Neuron (in vitro differentiated cells): ENCODE results near the gene RASL10A.

Experiments used
- H2AFZ ChIP-seq: one replicate; pipeline ENCODE4 v1.6.1; 2013; ENCODE audit warnings: low read depth, mild to moderate bottlenecking, inconsistent platforms, low read length, moderate library complexity
- H3K27me3 ChIP-seq: one replicate; pipeline ENCODE4 v1.6.1; 2013; ENCODE audit warnings: low read length; ENCODE audit not compliant: insufficient read depth
- H3K36me3 ChIP-seq: one replicate; pipeline ENCODE4 v1.6.1; 2013; ENCODE audit warnings: low read length; ENCODE audit not compliant: insufficient read depth
- H3K4me1 ChIP-seq: one replicate; pipeline ENCODE4 v1.6.1; 2013; ENCODE audit warnings: low read length; ENCODE audit not compliant: insufficient read depth
- H3K4me3 ChIP-seq: 2 replicates; pipeline ENCODE4 v1.5.1; 2013; ENCODE audit warnings: mild to moderate bottlenecking, low read length, moderate library complexity
- H3K9me3 ChIP-seq: one replicate; pipeline ENCODE4 v1.6.1; 2013; ENCODE audit warnings: low read length

RASL10A gene

GRCh38 chr22:29334696-29335344, 19.3 kb upstream of the RASL10A start:
- Histone ChIP-seq H3K27me3 (no peaks in the 10 kb centered on the region), H3K4me1 (no peaks in the 10 kb centered on the region), H3K36me3 (peaks cover 69% of the 10 kb centered on the region), H2AFZ (no peak overlapping the region), H3K4me3 (no peak overlapping the region), H3K9me3 (no peaks in the 10 kb centered on the region)

DNA sequence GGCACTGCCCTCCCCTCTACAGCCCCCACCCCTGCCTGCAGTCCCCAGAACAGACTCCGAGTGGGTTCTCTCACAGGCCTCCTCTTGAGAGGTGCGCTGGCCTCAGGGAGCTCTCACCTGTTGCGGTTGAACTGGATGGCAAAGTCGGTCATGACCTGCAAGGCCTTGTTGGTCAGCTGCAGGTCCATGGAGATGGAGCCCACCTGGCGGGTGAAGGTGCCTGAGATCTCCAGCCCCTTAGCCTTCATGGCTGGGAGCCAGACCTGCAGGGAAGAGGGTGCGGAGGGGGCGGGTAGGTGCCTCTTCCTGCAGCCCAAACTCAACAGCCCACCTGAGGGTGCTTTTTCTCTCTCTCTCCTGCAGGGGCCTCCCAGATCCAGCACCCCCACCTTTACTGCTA, 18.7 kb upstream of the RASL10A start:
- H3K4me1 ChIP-seq = no peaks in the 10 kb centered on the region
- H3K27me3 ChIP-seq = no peaks in the 10 kb centered on the region
- no peaks in the 10 kb centered on the region for H3K9me3 ChIP-seq
- H3K4me3 ChIP-seq = no peak overlapping the region
- H3K36me3 ChIP-seq = peaks cover 68% of the 10 kb centered on the region
- no peak overlapping the region for H2AFZ ChIP-seq

DNA sequence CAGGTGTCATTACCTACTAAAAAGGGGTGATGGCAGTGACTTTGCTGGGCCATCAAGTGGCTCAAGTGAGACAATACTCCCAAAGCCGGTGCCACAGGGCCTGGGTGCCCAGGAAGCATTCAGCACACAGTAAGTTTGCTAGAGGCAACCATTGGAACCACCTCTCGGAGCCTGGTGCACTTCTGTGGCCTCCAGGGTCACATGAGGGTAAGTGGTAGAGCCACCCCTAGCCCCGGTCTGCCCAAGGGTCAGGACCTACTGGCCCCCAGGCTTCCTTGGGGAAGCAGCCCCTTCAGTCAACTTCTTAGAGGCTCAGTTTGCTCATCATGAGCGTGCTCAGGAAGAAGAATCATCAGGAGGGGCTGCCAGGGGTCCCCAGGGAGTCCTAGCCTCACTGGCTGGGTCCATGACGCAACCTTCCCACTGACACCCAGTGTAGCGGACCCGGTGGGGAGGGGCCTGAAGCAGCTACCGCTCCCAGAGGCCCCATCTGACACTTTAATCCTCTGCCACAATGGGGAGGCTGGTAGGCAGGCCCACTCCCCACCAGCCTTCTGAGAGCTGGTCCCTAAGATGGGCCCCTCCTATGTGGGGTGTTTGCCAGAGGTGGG, 17.5 kb upstream of the RASL10A start:
- H3K36me3 ChIP-seq = peaks cover 62% of the 10 kb centered on the region
- no peaks in the 10 kb centered on the region for H3K27me3 ChIP-seq
- no peak overlapping the region for H2AFZ ChIP-seq
- H3K4me1 ChIP-seq = no peaks in the 10 kb centered on the region
- no peak overlapping the region for H3K4me3 ChIP-seq
- no peaks in the 10 kb centered on the region for H3K9me3 ChIP-seq

DNA sequence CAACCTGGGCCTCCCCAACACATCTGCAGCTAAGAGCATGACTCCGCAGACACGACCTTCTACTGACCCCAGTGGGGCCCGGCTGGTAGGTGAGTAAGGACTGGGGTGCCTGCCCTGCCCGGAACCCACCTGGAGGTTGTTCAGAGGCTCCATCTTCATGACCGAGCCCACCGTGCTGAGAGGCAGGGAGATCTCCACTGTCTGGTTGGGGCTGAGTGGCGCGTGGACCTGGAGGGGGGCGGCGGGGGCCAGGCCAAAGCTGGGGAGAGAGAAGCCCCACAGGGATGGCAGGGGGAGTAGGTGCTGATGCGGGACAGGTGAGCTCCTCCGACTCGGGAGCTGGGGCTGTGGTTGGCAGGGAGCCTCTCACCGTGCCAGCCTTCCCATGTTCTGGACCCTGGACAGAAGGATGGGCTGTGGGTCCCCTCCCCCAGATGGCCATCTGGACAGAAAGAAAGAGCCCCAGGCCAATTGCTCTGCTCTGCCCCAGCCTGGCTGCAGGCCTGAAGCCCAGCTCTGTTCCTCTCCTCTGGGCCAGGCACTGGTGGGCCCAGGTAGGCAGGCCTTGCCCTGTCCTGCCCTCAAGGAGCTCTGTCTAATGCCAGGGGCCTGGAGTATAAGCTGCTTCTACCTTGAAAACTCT, 16.3 kb upstream of the RASL10A start:
- Histone ChIP-seq H3K36me3 (peaks cover 57% of the 10 kb centered on the region), H3K4me3 (no peak overlapping the region), H3K4me1 (no peaks in the 10 kb centered on the region), H3K9me3 (no peaks in the 10 kb centered on the region), H3K27me3 (no peaks in the 10 kb centered on the region), H2AFZ (no peak overlapping the region)

DNA sequence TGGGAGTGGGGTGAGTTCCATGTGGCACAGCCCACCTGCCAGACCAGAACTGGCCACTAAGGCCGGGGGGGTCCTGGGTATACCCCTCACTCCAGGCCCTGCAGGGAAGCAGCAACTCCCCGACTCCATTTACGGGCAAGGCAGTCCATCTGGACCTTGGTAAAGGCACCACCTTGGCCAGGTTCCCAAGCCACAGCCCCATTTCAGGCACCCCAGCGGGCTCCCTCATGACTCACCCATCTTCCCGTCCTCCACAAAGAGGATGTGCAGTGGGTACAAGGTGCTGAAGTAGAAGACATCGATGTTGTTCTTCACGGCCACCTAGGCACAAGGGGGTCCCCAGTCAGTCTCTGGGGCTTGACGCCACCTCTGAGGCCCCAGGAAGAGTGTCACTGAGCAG, 15.7 kb upstream of the RASL10A start:
- Histone ChIP-seq H3K4me3 (no peak overlapping the region), H3K9me3 (no peaks in the 10 kb centered on the region), H2AFZ (no peak overlapping the region), H3K36me3 (peaks cover 60% of the 10 kb centered on the region), H3K4me1 (no peaks in the 10 kb centered on the region), H3K27me3 (no peaks in the 10 kb centered on the region)

GRCh38 chr22:29330753-29331152, 15.3 kb upstream of the RASL10A start:
- peaks cover 59% of the 10 kb centered on the region for H3K36me3 ChIP-seq
- H3K4me3 ChIP-seq = no peak overlapping the region
- no peaks in the 10 kb centered on the region for H3K4me1 ChIP-seq
- H2AFZ ChIP-seq = no peak overlapping the region
- H3K9me3 ChIP-seq = no peaks in the 10 kb centered on the region
- H3K27me3 ChIP-seq = no peaks in the 10 kb centered on the region

GRCh38 chr22:29330291-29330690, 14.8 kb upstream of the RASL10A start:
- no peak overlapping the region for H2AFZ ChIP-seq
- no peaks in the 10 kb centered on the region for H3K27me3 ChIP-seq
- H3K36me3 ChIP-seq = peaks cover 54% of the 10 kb centered on the region
- H3K9me3 ChIP-seq = no peaks in the 10 kb centered on the region
- no peaks in the 10 kb centered on the region for H3K4me1 ChIP-seq
- no peak overlapping the region for H3K4me3 ChIP-seq

GRCh38 chr22:29329581-29329980, 14.1 kb upstream of the RASL10A start:
- no peaks in the 10 kb centered on the region for H3K9me3 ChIP-seq
- no peak overlapping the region for H3K4me3 ChIP-seq
- no peaks in the 10 kb centered on the region for H3K4me1 ChIP-seq
- peaks cover 50% of the 10 kb centered on the region for H3K36me3 ChIP-seq
- H3K27me3 ChIP-seq = no peaks in the 10 kb centered on the region
- no peak overlapping the region for H2AFZ ChIP-seq

DNA sequence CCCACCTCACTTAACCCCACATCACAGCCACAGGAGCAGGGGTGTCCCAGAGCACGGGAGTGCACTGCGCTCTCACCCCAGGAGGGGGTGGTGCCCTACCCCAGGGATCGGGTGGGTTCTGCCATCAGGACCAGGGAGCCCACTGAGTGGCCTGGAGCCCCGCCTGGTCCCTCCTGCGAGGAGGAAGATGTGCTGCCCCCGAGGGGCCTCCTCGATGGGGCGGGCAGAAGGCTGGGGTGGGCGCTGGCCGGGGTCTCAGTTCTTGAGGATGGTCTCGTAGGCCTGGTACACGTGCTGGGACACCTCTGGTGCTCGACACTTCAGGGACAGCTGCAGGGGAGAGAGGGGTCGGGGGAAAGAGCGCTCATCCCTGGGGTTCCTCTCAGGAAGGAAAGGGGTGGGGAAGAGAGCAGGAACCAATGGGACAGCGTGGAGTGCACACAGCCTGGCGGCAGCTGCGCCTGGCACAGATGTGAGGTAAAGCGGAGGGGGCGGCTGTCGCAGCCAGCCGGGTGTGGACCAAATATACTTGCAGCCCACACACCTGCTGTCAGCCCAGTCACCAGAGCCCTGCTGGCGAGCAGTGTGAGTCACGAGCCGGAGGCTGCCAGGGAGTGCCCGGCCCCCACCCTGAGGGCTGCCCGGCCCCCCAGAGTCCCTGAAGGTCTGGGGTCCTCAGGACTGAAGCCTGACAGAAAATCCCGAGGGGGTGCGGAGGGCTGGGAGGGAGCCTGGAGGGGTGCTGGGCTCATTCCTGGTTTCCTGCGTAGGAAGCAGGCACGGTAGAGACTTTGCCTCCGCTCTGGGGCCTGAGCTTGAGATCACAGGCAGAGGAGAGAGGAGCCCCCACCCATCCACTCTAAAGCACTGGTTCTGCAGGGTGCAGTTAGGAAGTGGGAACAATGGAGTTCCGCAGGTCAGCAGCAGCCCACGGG, 13.3 kb upstream of the RASL10A start:
- H2AFZ ChIP-seq = no peak overlapping the region
- H3K36me3 ChIP-seq = peaks cover 48% of the 10 kb centered on the region
- H3K4me1 ChIP-seq = no peaks in the 10 kb centered on the region
- H3K27me3 ChIP-seq = no peaks in the 10 kb centered on the region
- H3K4me3 ChIP-seq = no peak overlapping the region
- H3K9me3 ChIP-seq = no peaks in the 10 kb centered on the region

DNA sequence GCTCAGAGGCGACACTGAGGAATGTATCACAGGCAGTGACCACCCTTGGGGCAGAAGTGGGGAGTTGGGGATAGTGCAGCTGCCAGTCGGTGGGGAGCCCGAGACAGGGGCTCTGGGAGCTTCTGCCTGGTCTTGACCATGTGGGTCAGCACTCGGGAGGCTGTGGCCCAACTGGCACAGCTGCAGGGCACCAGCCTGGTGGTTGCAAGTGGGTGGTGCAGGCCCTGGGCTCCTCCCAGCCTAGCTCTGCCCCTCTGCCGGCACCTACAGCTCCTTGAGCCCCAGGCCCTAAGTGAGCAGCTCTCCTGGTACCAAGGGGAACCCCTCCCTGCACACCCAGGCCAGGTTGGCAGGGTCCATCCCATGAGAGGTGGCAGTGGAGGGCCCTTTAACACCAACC, 12.6 kb upstream of the RASL10A start:
- no peak overlapping the region for H2AFZ ChIP-seq
- H3K27me3 ChIP-seq = no peaks in the 10 kb centered on the region
- no peak overlapping the region for H3K4me3 ChIP-seq
- H3K4me1 ChIP-seq = no peaks in the 10 kb centered on the region
- H3K9me3 ChIP-seq = no peaks in the 10 kb centered on the region
- H3K36me3 ChIP-seq = peaks cover 45% of the 10 kb centered on the region

- no peaks in the 10 kb centered on the region for H3K27me3 ChIP-seq
- H3K4me3 ChIP-seq = no peak overlapping the region
- peaks cover 45% of the 10 kb centered on the region for H3K36me3 ChIP-seq
- no peak overlapping the region for H2AFZ ChIP-seq
- no peaks in the 10 kb centered on the region for H3K9me3 ChIP-seq
- no peaks in the 10 kb centered on the region for H3K4me1 ChIP-seq
Observed at GRCh38 chr22:29327089-29327764, 11.7 kb upstream of the RASL10A start.

GRCh38 chr22:29326481-29326880, 11.0 kb upstream of the RASL10A start:
- H3K36me3 ChIP-seq = peaks cover 42% of the 10 kb centered on the region
- H2AFZ ChIP-seq = no peak overlapping the region
- no peak overlapping the region for H3K4me3 ChIP-seq
- no peaks in the 10 kb centered on the region for H3K4me1 ChIP-seq
- no peaks in the 10 kb centered on the region for H3K9me3 ChIP-seq
- H3K27me3 ChIP-seq = no peaks in the 10 kb centered on the region
